Esophagus squamous epithelium (tissue), 5 donors: Measurements from ENCODE around the gene HIKESHI. TPM values are rescaled to one million over a fixed set of nuclear protein-coding genes. Genes with fewer than 3 reads are reported as not detected.

Source experiments
- DNase-seq: peaks from one replicate; lab custom pipeline; 2025; lab: John Stamatoyannopoulos, UW
- H3K27ac ChIP-seq, 4 donors: fragments of 200-600 bp; sonication (generic); one replicate each; pipeline ENCODE4 v1.5.1; 2016 to 2019; ENCODE audit warnings: mild to moderate bottlenecking in 1 of 4
- H3K27me3 ChIP-seq, 4 donors: fragments of 200-600 bp; sonication (generic); 1 replicate in 3 of 4; 2 replicates in 1 of 4; pipeline versions ENCODE4 v1.5.1 to v1.6.0; 2017 to 2021; ENCODE audit warnings: antibody characterized with exemption in 1 of 4
- H3K36me3 ChIP-seq, 3 donors: fragments of 200-600 bp; sonication (generic); one replicate each; pipeline ENCODE4 v1.5.1; 2016 to 2019
- H3K4me1 ChIP-seq, 3 donors: fragments of 200-600 bp; sonication (generic); one replicate each; pipeline ENCODE4 v1.5.1; 2017 to 2019
- H3K4me3 ChIP-seq, 4 donors: fragments of 200-600 bp; sonication (generic); 1 replicate in 3 of 4; 2 replicates in 1 of 4; pipeline ENCODE4 v1.5.1; 2016 to 2019; ENCODE audit warnings: mild to moderate bottlenecking in 2 of 4, moderate library complexity in 1 of 4
- H3K9me3 ChIP-seq, 3 donors: fragments of 200-600 bp; sonication (generic); one replicate each; pipeline ENCODE4 v1.5.1; 2016 to 2019
- CTCF ChIP-seq, 6 experiments: fragments of 450-650 bp in 4 of 6; fragments of 200-600 bp in 2 of 6; sonication (generic) in 2 of 6; IDR thresholded peaks; one replicate each; pipeline ENCODE4 v1.5.1; 2016 to 2019; ENCODE audit warnings: antibody characterized with exemption in 6 of 6, mild to moderate bottlenecking in 4 of 6, moderate library complexity in 4 of 6
- POLR2A ChIP-seq, 4 donors: fragments of 450-650 bp; IDR thresholded peaks; one replicate each; pipeline ENCODE4 v1.6.1; 2017; ENCODE audit warnings: antibody characterized with exemption in 4 of 4, mild to moderate bottlenecking in 4 of 4, moderate library complexity in 3 of 4
- WGBS, 2 donors: methylation state at CpG; one replicate each; pipeline ENCODE4 v1.1.5; 2018; 5-methylcytosine and 5-hydroxymethylcytosine counted together
- intact Hi-C: fragments of 100-400 bp; cut with DNase I; formaldehyde crosslinking; loops from one replicate; pipeline ENCODE4 v1.15.0; 2022
- small RNA-seq, 4 donors: library from RNA; depleted of rRNA; stranded (forward); fragments of <200 nt; gene quantifications; one replicate each; pipeline ENCODE3, GENCODE V24; 2016
- total RNA-seq, 4 donors: library from RNA; depleted of rRNA; stranded (reverse); fragments of >200 nt; gene quantifications; one replicate each; pipeline ENCODE4 v1.1.0, GENCODE V29; 2016
- donor health status: DM: yes; HTN: yes; CAD: no.

HIKESHI gene
- total RNA-seq, 4 donors from 2014 or later, result 22.4 to 35.7 (median 33.9) TPM

GRCh38 chr11:86390487-86390886, 88.4 kb downstream of the HIKESHI start:
- intact Hi-C loops, result no loop called here
- WGBS, 2 donors, result 75 to 83% methylated on average over 3 of the region's 3 CpGs
- H3K36me3 ChIP-seq, result no peaks in the 10 kb centered on the region
- H3K27ac ChIP-seq, result no peak overlapping the region
- H3K27me3 ChIP-seq, result no peaks in the 10 kb centered on the region
- no peaks in the 10 kb centered on the region for H3K9me3 ChIP-seq
- no peak for DNase-seq
- TF ChIP-seq CTCF (IDR thresholded peaks at IDR 0.05) (no peak), POLR2A (IDR thresholded peaks at IDR 0.05) (no peak)
- H3K4me3 ChIP-seq, result no peak overlapping the region
- H3K4me1 ChIP-seq, result no peaks in the 10 kb centered on the region

- Histone ChIP-seq H3K9me3 (no peaks in the 10 kb centered on the region), H3K27ac (no peak overlapping the region), H3K27me3 (no peaks in the 10 kb centered on the region), H3K4me1 (no peaks in the 10 kb centered on the region), H3K36me3 (no peaks in the 10 kb centered on the region), H3K4me3 (no peak overlapping the region)
- intact Hi-C loops, result no loop called here
- no peak for DNase-seq
- 53 to 58% methylated on average over 6 of the region's 6 CpGs for WGBS, 2 donors
- TF ChIP-seq CTCF (IDR thresholded peaks at IDR 0.05) (no peak), POLR2A (IDR thresholded peaks at IDR 0.05) (no peak)
Measured at GRCh38 chr11:86395061-86395551, 93.1 kb downstream of the HIKESHI start.

Small RNA genes within 50 kb of the gene (small RNA-seq; reads per million reads assigned to genes)
- 0 reads per million in 4 donors for gene RN7SL225P

Other genes with a start within 250 kb of the HIKESHI start
- 100 to 1,000 TPM; 128 to 196 (median 143) TPM for gene PICALM, start 233.2 kb upstream of the HIKESHI start, total RNA-seq
- gene EED, start 57.5 kb upstream of the HIKESHI start, total RNA-seq, result 10 to 100 TPM; 14.4 to 26.3 (median 18.5) TPM
- under 1 TPM in 3 of 4 donors, not detected in 1; 0.23 to 0.66 (median 0.57) TPM for gene CCDC81, start 72.6 kb downstream of the HIKESHI start, total RNA-seq